HepG2 (cell line): ENCODE results near the gene SPTAN1. TPM values are rescaled to one million over a fixed set of nuclear protein-coding genes. Genes with fewer than 3 reads are reported as not detected.

Experiments
- ATAC-seq: fragments of 200-7000 bp; cut with Tn5 transposase; 3 replicates; pipeline ENCODE4 v1.9.1; 2020; ENCODE audit warnings: mild to moderate bottlenecking, moderate library complexity
- Bru-seq: library from RNA; stranded (reverse); fragments of 400-500 nt; gene quantifications from one replicate; lab custom pipeline; 2021; lab: Mats Ljungman, UMichigan
- BruChase-seq, 2 experiments: library from RNA; stranded (reverse); fragments of 400-500 nt; gene quantifications; one replicate each; lab custom pipeline; 2021; lab: Mats Ljungman, UMichigan
- BruUV-seq: library from RNA; stranded (reverse); fragments of 400-500 nt; replicated peaks from 2 replicates; lab custom pipeline; 2021; lab: Mats Ljungman, UMichigan
- CTCF ChIA-PET: fragments of 300-600 bp; formaldehyde crosslinking; extraction: SDS; loops from one replicate; lab custom pipeline; 2021; ENCODE audit warnings: low total read pairs, inconsistent platforms, low intra/inter-chr PET ratio; lab: Yijun Ruan, JAX
- POLR2A ChIA-PET: fragments of 350-600 bp; sonication (Branson Sonifier 250); formaldehyde crosslinking; loops from one replicate; lab custom pipeline; 2020; ENCODE audit warnings: antibody characterized with exemption, inconsistent platforms; lab: Yijun Ruan, JAX
- DNase-seq: peaks from one replicate; pipeline ENCODE4 v3.0.0-alpha.2; 2015; ENCODE audit warnings: low spot score
- FAIRE-seq: peaks from 3 replicates; lab custom pipeline; 2011; peaks lifted over from hg19 to GRCh38; lab: Jason Lieb, UNC
- H2AFZ ChIP-seq: one replicate; pipeline ENCODE4 v1.6.1; 2011; ENCODE audit warnings: low read length, inconsistent platforms
- H3K27ac ChIP-seq: fragments of 300-600 bp; 3 replicates; pipeline ENCODE4 v1.8.0; 2011; ENCODE audit warnings: mixed run types, mild to moderate bottlenecking, mixed read lengths, low read length, inconsistent platforms; ENCODE audit not compliant: insufficient read depth; ENCODE audit errors: extremely low read length
- H3K27me3 ChIP-seq, 2 experiments: fragments of 200-600 bp in 1 of 2; 2 replicates in 1 of 2; 3 replicates in 1 of 2; pipeline versions ENCODE4 v1.6.0 to v1.8.0; 2011; ENCODE audit warnings: low read length in 2 of 2, mild to moderate bottlenecking in 2 of 2, moderate library complexity in 2 of 2, inconsistent platforms in 1 of 2; ENCODE audit not compliant: insufficient read depth in 2 of 2, control insufficient read depth in 1 of 2
- H3K36me3 ChIP-seq, 2 experiments: fragments of 200-600 bp in 1 of 2; replicated peaks in 1 of 2; 2 replicates in 1 of 2; 3 replicates in 1 of 2; pipeline versions ENCODE4 v1.5.1 to v1.8.0; 2011; ENCODE audit warnings: low read length in 2 of 2, inconsistent platforms in 1 of 2; ENCODE audit not compliant: insufficient read depth in 2 of 2, control insufficient read depth in 1 of 2
- H3K4me1 ChIP-seq: 2 replicates; pipeline ENCODE4 v1.5.1; 2012; ENCODE audit warnings: low read length, inconsistent platforms; ENCODE audit not compliant: insufficient read depth
- H3K4me2 ChIP-seq: 2 replicates; pipeline ENCODE4 v1.6.0; 2011; ENCODE audit warnings: low read depth, low read length, inconsistent platforms
- H3K4me3 ChIP-seq, 3 experiments: fragments of 200-600 bp in 1 of 3; sonication (generic), shearing (Covaris generic) in 1 of 3; replicated peaks in 1 of 3; 2 replicates each; pipeline ENCODE4 v1.5.1; 2011 to 2016; ENCODE audit warnings: low read length in 3 of 3, inconsistent platforms in 2 of 3, low read depth in 2 of 3, mild to moderate bottlenecking in 2 of 3, control low read depth in 1 of 3, mixed read lengths in 1 of 3; ENCODE audit not compliant: insufficient read depth in 1 of 3
- H3K79me2 ChIP-seq: one replicate; pipeline ENCODE4 v1.6.1; 2011; ENCODE audit warnings: low read length, inconsistent platforms; ENCODE audit not compliant: insufficient read depth
- H3K9ac ChIP-seq: 2 replicates; pipeline ENCODE4 v1.6.0; 2011; ENCODE audit warnings: mild to moderate bottlenecking, low read depth, low read length, inconsistent platforms; ENCODE audit not compliant: insufficient read depth
- H3K9me3 ChIP-seq: 2 replicates; pipeline ENCODE4 v1.5.1; 2012; ENCODE audit warnings: mild to moderate bottlenecking, low read length
- H4K20me1 ChIP-seq: 2 replicates; pipeline ENCODE4 v1.6.0; 2011; ENCODE audit warnings: inconsistent platforms, mild to moderate bottlenecking, low read length, moderate library complexity; ENCODE audit not compliant: insufficient read depth
- DDIT3 ChIP-seq: sonication (generic); formaldehyde crosslinking; IDR thresholded peaks from 2 replicates; pipeline ENCODE4 v1.4.0; 2020; ENCODE audit warnings: mild to moderate bottlenecking, missing genetic modification reagents
- TBL1XR1 ChIP-seq: fragments of 150-350 bp; IDR thresholded peaks from 2 replicates; pipeline ENCODE4 v1.6.1; 2014; ENCODE audit warnings: borderline replicate concordance, low read length; ENCODE audit not compliant: partially characterized antibody
- TP53 ChIP-seq: sonication (generic); formaldehyde crosslinking; conservative IDR thresholded peaks from 2 replicates; pipeline ENCODE4 v1.4.0; 2020; ENCODE audit warnings: missing genetic modification reagents
- ZFP90 ChIP-seq: sonication (generic); formaldehyde crosslinking; IDR thresholded peaks from 2 replicates; pipeline ENCODE4 v1.8.0; 2022; ENCODE audit warnings: missing genetic modification reagents, mild to moderate bottlenecking, inconsistent platforms, borderline replicate concordance
- ZFY ChIP-seq: sonication (generic); formaldehyde crosslinking; IDR thresholded peaks from 2 replicates; pipeline ENCODE4 v1.4.0; 2020; ENCODE audit warnings: missing genetic modification reagents
- ZNF33B ChIP-seq: sonication (generic); formaldehyde crosslinking; IDR thresholded peaks from 2 replicates; pipeline ENCODE4 v1.5.1; 2020; ENCODE audit warnings: mild to moderate bottlenecking, missing genetic modification reagents
- ZNF451 ChIP-seq: sonication (generic); formaldehyde crosslinking; IDR thresholded peaks from 2 replicates; pipeline ENCODE4 v1.5.0; 2020; ENCODE audit warnings: mild to moderate bottlenecking, missing genetic modification reagents
- ZNF546 ChIP-seq: sonication (generic); formaldehyde crosslinking; conservative IDR thresholded peaks from 2 replicates; pipeline ENCODE4 v1.8.1; 2023; ENCODE audit warnings: mild to moderate bottlenecking, missing genetic modification reagents
- ZNF615 ChIP-seq: sonication (generic); formaldehyde crosslinking; IDR thresholded peaks from 2 replicates; pipeline ENCODE4 v1.5.0; 2020; ENCODE audit warnings: mild to moderate bottlenecking, missing genetic modification reagents, borderline replicate concordance
- WGBS: methylation state at CpG from one replicate; pipeline ENCODE4 v1.1.6; 2017; ENCODE audit warnings: low lambda C conversion rate; 5-methylcytosine and 5-hydroxymethylcytosine counted together
- in situ Hi-C: cut with HindIII; loops from 2 replicates; pipeline ENCODE4 v1.10.0; 2017; ENCODE audit warnings: low pct_unique_long_range_greater_than_20kb; ENCODE audit not compliant: extremely low pct_ligation_motif_present
- intact Hi-C: fragments of 100-400 bp; cut with micrococcal nuclease; formaldehyde crosslinking; loops from one replicate; pipeline ENCODE4 v1.10.0; 2022; ENCODE audit not compliant: unreplicated experiment
- long read RNA-seq, 2 experiments: library from RNA in 1 of 2; library from polyadenylated mRNA in 1 of 2; stranded (forward) in 1 of 2; unstranded in 1 of 2; transcript quantifications; one replicate each; pipeline ENCODE4 v2.0.0, GENCODE V29; 2019 to 2022
- polyA minus RNA-seq, 3 experiments: library from RNA; depleted of rRNA, polyadenylated mRNA; stranded (reverse); fragments of >200 nt; gene quantifications; 2 replicates each; pipeline ENCODE4 v1.2.3, GENCODE V29; 2011; ENCODE audit warnings: low replicate concordance in 1 of 3
- polyA plus RNA-seq, 8 experiments: library from polyadenylated mRNA; depleted of rRNA in 3 of 8; stranded (reverse) in 7 of 8; unstranded in 1 of 8; fragments of >200 nt; fragmentation: Illumina TruSeq in 4 of 8; extraction: Trizol in 4 of 8; gene quantifications; 2 replicates each; pipeline versions ENCODE4 v1.2.1 to v1.2.3, GENCODE V29; 2011 to 2016; ENCODE audit warnings: low read depth in 4 of 8, missing spikeins in 1 of 8, mixed read lengths in 1 of 8; ENCODE audit not compliant: insufficient read depth in 1 of 8
- total RNA-seq, 5 experiments: library from RNA; depleted of rRNA; stranded (reverse); fragments of >200 nt; fragmentation: Illumina TruSeq; extraction: Trizol; gene quantifications; 2 replicates each; pipeline ENCODE4 v1.2.3, GENCODE V29; 2016; ENCODE audit warnings: low read depth in 1 of 5
- TF ChIP-seq, protein P1 (sequence below): sonication (generic); formaldehyde crosslinking; IDR thresholded peaks from 2 replicates; pipeline ENCODE4 v1.8.1; 2023; ENCODE audit warnings: mild to moderate bottlenecking, moderate library complexity, missing genetic modification reagents
- TF ChIP-seq, protein P2 (sequence below): sonication (generic); formaldehyde crosslinking; conservative IDR thresholded peaks from 2 replicates; pipeline ENCODE4 v1.8.1; 2023; ENCODE audit warnings: missing genetic modification reagents

Gene SPTAN1
- total RNA-seq (2016; rRNA removed; fragmentation: Illumina TruSeq; extraction: Trizol), result 23.5 and 106 TPM in 2 replicates
- 19.2 and 22.6 TPM in 2 replicates for total RNA-seq (2016; cell fraction: cytosol; rRNA removed; fragmentation: Illumina TruSeq; extraction: Trizol; ENCODE audit: low read depth)
- total RNA-seq (2016; cell fraction: insoluble cytoplasmic fraction; rRNA removed; fragmentation: Illumina TruSeq; extraction: Trizol), result 14.5 and 107 TPM in 2 replicates
- total RNA-seq (2016; cell fraction: membrane; rRNA removed; fragmentation: Illumina TruSeq; extraction: Trizol), result 14.3 and 15.6 TPM in 2 replicates
- total RNA-seq (2016; cell fraction: nucleus; rRNA removed; fragmentation: Illumina TruSeq; extraction: Trizol), result 180 and 199 TPM in 2 replicates
- polyA plus RNA-seq (2011; rRNA removed), result 111 and 132 TPM in 2 replicates
- polyA plus RNA-seq (2011; cell fraction: cytosol; rRNA removed), result 28.2 and 51.8 TPM in 2 replicates
- polyA plus RNA-seq (2011; cell fraction: nucleus; rRNA removed), result 885 and 1,070 TPM in 2 replicates
- 97.6 and 98.5 TPM in 2 replicates for polyA plus RNA-seq (2012)
- polyA plus RNA-seq (2016; cell fraction: cytosol; fragmentation: Illumina TruSeq; extraction: Trizol; ENCODE audit: low read depth), result 6.9 and 7.2 TPM in 2 replicates
- polyA plus RNA-seq (2016; cell fraction: insoluble cytoplasmic fraction; fragmentation: Illumina TruSeq; extraction: Trizol; ENCODE audit: low read depth), result 14.9 and 21.0 TPM in 2 replicates
- 6.9 and 9.5 TPM in 2 replicates for polyA plus RNA-seq (2016; cell fraction: membrane; fragmentation: Illumina TruSeq; extraction: Trizol; ENCODE audit: low read depth)
- 274 and 280 TPM in 2 replicates for polyA plus RNA-seq (2016; cell fraction: nucleus; fragmentation: Illumina TruSeq; extraction: Trizol; ENCODE audit: insufficient read depth, low read depth)
- polyA minus RNA-seq (2011; rRNA and poly(A)+ RNA removed; ENCODE audit: low replicate concordance), result 319 and 464 TPM in 2 replicates
- 48.3 and 55.2 TPM in 2 replicates for polyA minus RNA-seq (2011; cell fraction: cytosol; rRNA and poly(A)+ RNA removed)
- 960 and 1,011 TPM in 2 replicates for polyA minus RNA-seq (2011; cell fraction: nucleus; rRNA and poly(A)+ RNA removed)
- Bru-seq, nascent RNA, result percentile 70 among the genes with signal in this experiment
- BruChase-seq, experiment 1, labeled RNA remaining after a 6-hour chase, result percentile 86 among the genes with signal in this experiment
- percentile 78 among the genes with signal in this experiment for BruChase-seq, experiment 2, labeled RNA remaining after a 2-hour chase
- long read RNA-seq, experiment 1, transcript SPTAN1-221 (5 exons, 1,503 nt), result major isoform, 10 of 27 reads
- long read RNA-seq, experiment 1, partial matches to known transcripts, result 15 of 27 reads
- long read RNA-seq, experiment 1, other reads (novel, unspliced or antisense), result 1 of 27 reads
- long read RNA-seq, experiment 2, full-length matches to known transcripts, result 25 of 144 reads
- long read RNA-seq, experiment 2, partial matches to known transcripts, result 86 of 144 reads
- long read RNA-seq, experiment 2, other reads (novel, unspliced or antisense), result 33 of 144 reads

GRCh38 chr9:128552153-128552743 lies at the start of gene SPTAN1:
SPTAN1 (plus strand) TSS chr9:128552587; CDS start chr9:128566741, 14,154 bp downstream.
- Histone ChIP-seq H3K4me1 (peaks cover 64% of the 10 kb centered on the region), H3K36me3 (no peaks in the 10 kb centered on the region), H3K9me3 (no peaks in the 10 kb centered on the region), H3K4me3 (peak within 1 kb of the TSS; percentile 87 to 95 (median 90)), H3K27ac (peak within 1 kb of the TSS; percentile 67), H4K20me1 (peaks cover 22% of the 10 kb centered on the region), H3K9ac (peak within 1 kb of the TSS; percentile 85), H3K79me2 (peaks cover 41% of the 10 kb centered on the region), H3K27me3 (no peaks in the 10 kb centered on the region; a peak in 1 of 5 replicates), H3K4me2 (peak within 1 kb of the TSS; percentile 95), H2AFZ (peak within 1 kb of the TSS; percentile 44)
- intact Hi-C loops (loop anchor here (2.0 to 5.0 kb wide), 2 partner anchors 50 to 85 kb away; partner anchors contain the start of gene GLE1), in situ Hi-C loops (no loop called here)
- no peak for FAIRE-seq
- CTCF ChIA-PET, result no interaction called here
- POLR2A ChIA-PET, result interaction anchor here (0.7 to 3.1 kb wide), 13 partner anchors 10 to 276 kb away, joined by 3 to 13 read pairs (median 3); partner anchors contain the start of genes GLE1, GOLGA2 and SWI5
- BruUV-seq, result no TSS peak
- DNase-seq, result peak; percentile 61
- peak; percentile 77 for ATAC-seq
- no CpG with 5 or more reads among the region's 81 CpGs for WGBS
- no peak for TF ChIP-seq DDIT3
- peak; percentile 91; the same call in 1 of the 2 replicates for TF ChIP-seq ZNF451 (CRISPR knock-in tag)
- TF ChIP-seq, protein P1, sequence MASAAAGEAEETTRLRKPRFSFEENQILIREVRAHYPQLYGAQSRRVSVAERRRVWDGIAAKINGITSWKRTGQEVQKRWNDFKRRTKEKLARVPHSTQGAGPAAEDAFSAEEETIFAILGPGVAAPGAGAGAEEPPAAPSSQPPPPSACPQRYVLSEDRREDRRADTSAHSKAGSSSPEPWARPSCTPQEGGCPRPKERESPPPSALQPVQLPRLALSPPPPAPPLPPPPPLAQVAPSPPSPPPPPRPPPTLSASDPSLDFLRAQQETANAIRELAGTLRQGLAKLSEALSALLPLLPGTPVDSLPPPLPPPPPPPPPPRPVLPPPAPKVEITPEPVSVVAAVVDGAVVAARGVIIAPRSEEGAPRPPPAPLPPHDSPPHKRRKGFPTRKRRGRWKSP, result 0 out of 2 replicates have a peak, but pooled peaks have one; percentile 40
- TF ChIP-seq ZFP90 (CRISPR knock-in tag), result peak; percentile 3; the same call in 1 of the 2 replicates
- no peak for TF ChIP-seq ZNF615 (CRISPR knock-in tag)
- TF ChIP-seq, protein P2, sequence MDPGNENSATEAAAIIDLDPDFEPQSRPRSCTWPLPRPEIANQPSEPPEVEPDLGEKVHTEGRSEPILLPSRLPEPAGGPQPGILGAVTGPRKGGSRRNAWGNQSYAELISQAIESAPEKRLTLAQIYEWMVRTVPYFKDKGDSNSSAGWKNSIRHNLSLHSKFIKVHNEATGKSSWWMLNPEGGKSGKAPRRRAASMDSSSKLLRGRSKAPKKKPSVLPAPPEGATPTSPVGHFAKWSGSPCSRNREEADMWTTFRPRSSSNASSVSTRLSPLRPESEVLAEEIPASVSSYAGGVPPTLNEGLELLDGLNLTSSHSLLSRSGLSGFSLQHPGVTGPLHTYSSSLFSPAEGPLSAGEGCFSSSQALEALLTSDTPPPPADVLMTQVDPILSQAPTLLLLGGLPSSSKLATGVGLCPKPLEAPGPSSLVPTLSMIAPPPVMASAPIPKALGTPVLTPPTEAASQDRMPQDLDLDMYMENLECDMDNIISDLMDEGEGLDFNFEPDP (CRISPR knock-in tag), result 0 out of 2 replicates have a peak, but pooled peaks have one; percentile 31
- TF ChIP-seq TP53, result 0 out of 2 replicates have a peak, but pooled peaks have one; percentile 54
- TF ChIP-seq TBL1XR1, result peak; percentile 19
- 0 out of 2 replicates have a peak, but pooled peaks have one; percentile 41 for TF ChIP-seq ZNF33B (CRISPR knock-in tag)
- peak; percentile 80 for TF ChIP-seq ZFY (CRISPR knock-in tag)
- TF ChIP-seq ZNF546 (CRISPR knock-in tag), result 0 out of 2 replicates have a peak, but pooled peaks have one; percentile 62
